ENCODE results near the gene ZNF628. TPM values are rescaled to one million over a fixed set of nuclear protein-coding genes. Genes with fewer than 3 reads are reported as not detected.
"Not testable (repeated sequence)": the region's sequence is repeated elsewhere in the genome, so short reads cannot be mapped to it uniquely, and the experiment has no call there.

The ZNF628 gene
- total and polyA plus RNA-seq, 2 donors (not counting 1 experiment from before 2014, with no cell fraction given), result 13.3 to 18.3 TPM

DNA sequence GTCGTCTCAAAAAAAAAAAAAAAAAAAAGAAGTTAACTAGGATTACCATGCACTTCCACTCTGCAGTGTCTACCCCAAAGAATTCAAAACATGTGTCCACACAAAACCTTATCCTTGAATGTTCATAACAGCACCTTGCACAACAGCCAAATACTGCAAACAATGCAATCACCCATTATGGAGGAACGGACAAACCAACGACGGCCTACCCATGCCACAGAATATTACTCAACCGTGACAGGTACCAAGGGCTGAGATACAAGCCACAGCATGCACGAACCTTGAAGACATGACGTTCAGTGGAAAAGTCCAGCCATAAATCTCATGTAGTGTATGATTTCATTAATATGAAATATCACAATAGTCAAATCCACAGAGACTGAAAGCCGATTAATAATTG, 30.4 kb upstream of the ZNF628 start:
- peaks cover 13 to 17% of the 10 kb centered on the region in 2 donors for H3K4me1 ChIP-seq (ENCODE audit: control insufficient read depth in 2 of 2, insufficient read depth in 2 of 2, low read length in 2 of 2)
- Mint-ChIP-seq H3K4me1 (peaks cover 18% of the 10 kb centered on the region), H3K27me3 (peaks cover 43% of the 10 kb centered on the region), H3K4me3 (no peak overlapping the region), H3K27ac (no peak overlapping the region), H3K9me3 (ENCODE audit: insufficient read depth) (no peaks in the 10 kb centered on the region)
- H3K4me2 ChIP-seq (replicated peaks; ENCODE audit: low read depth, low read length, poor library complexity, severe bottlenecking), result no peak overlapping the region
- no peak for ATAC-seq (ENCODE audit: low read depth)
- no peak overlapping the region for H3K9ac ChIP-seq (ENCODE audit: low read length)
- WGBS (ENCODE audit: insufficient coverage), result 85% methylated on average over 6 of the region's 8 CpGs
- no peak overlapping the region for H3K4me3 ChIP-seq (ENCODE audit: control extremely low read depth in 1 of 5, extremely low read depth in 1 of 5, insufficient read depth in 1 of 5, low read depth in 2 of 5, low read length in 4 of 5)
- POLR2A ChIA-PET, result no interaction called here
- no peak for DNase-seq
- no peak overlapping the region for H2AFZ ChIP-seq (ENCODE audit: insufficient read depth, low read depth, low read length, poor library complexity, severe bottlenecking)
- no peaks in the 10 kb centered on the region for H3K36me3 ChIP-seq (replicated peaks in 1 of 2; ENCODE audit: control extremely low read depth in 1 of 2, control insufficient read depth in 1 of 2, extremely low read depth in 1 of 2, insufficient read depth in 2 of 2, low read length in 1 of 2)
- intact Hi-C loops (cut with micrococcal nuclease), result no loop called here
- no peaks in the 10 kb centered on the region for H4K20me1 ChIP-seq (ENCODE audit: control insufficient read depth, insufficient read depth, low read length, poor library complexity, severe bottlenecking)
- no peaks in the 10 kb centered on the region for H3K9me3 ChIP-seq (ENCODE audit: control extremely low read depth in 1 of 3, control insufficient read depth in 2 of 3, insufficient read depth in 1 of 3, low read length in 2 of 3)
- peaks cover 0 to 55% (median 22%) of the 10 kb centered on the region in 4 experiments for H3K27me3 ChIP-seq (replicated peaks in 1 of 4; ENCODE audit: control extremely low read depth in 1 of 4, control insufficient read depth in 3 of 4, insufficient read depth in 4 of 4, low read length in 3 of 4)
- CTCF ChIA-PET, result interaction anchor here (0.9 kb wide), 1 partner anchor 305 kb away, joined by 3 read pairs; no protein-coding TSS in a partner anchor
- no peaks in the 10 kb centered on the region for H3K79me2 ChIP-seq (ENCODE audit: control insufficient read depth, insufficient read depth, low read length)
- H3K27ac ChIP-seq (ENCODE audit: low read length in 2 of 2), result no peak overlapping the region
- TF ChIP-seq EZH2 (IDR thresholded peaks at IDR 0.05; ENCODE audit: borderline replicate concordance, insufficient read depth, low read depth, low read length, poor library complexity, severe bottlenecking), result no peak
- TF ChIP-seq, protein P1, sequence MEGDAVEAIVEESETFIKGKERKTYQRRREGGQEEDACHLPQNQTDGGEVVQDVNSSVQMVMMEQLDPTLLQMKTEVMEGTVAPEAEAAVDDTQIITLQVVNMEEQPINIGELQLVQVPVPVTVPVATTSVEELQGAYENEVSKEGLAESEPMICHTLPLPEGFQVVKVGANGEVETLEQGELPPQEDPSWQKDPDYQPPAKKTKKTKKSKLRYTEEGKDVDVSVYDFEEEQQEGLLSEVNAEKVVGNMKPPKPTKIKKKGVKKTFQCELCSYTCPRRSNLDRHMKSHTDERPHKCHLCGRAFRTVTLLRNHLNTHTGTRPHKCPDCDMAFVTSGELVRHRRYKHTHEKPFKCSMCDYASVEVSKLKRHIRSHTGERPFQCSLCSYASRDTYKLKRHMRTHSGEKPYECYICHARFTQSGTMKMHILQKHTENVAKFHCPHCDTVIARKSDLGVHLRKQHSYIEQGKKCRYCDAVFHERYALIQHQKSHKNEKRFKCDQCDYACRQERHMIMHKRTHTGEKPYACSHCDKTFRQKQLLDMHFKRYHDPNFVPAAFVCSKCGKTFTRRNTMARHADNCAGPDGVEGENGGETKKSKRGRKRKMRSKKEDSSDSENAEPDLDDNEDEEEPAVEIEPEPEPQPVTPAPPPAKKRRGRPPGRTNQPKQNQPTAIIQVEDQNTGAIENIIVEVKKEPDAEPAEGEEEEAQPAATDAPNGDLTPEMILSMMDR (IDR thresholded peaks at IDR 0.05), result no peak

DNA sequence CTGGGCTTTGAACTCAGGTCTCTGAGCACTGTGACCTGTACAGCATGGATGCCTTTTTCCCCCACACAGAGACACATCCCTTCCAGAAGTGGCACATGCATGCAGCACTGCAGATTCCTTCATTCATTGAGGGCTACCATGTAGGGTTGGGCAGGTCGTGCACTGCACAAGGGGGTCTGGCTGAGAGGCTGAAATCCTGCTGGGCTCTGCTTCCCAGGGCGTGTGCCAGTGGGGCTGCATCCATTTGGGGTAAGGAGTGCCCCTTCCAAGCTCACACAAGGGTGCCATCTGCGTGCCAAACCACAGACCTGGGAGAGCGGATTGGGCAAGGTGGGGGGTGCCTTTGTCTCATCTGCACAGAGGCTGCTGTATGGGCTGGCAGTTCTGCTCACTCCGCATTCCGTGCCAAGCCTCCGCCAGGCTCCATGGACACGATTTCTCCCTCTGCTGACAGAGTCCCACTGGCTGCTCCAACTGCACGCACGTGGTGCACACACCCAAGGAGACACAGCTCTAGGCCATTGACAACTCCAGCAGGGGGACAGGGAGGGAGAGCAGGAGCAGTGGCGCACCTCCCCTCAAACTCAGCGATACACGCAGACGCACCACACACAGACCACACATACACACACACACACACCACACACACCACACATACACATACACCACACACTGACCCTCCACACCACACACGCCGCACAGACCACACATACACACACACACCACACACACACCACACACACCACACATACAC, 28.8 kb upstream of the ZNF628 start:
- TF ChIP-seq, protein P1 (IDR thresholded peaks at IDR 0.05), result no peak
- no peak for TF ChIP-seq EZH2 (IDR thresholded peaks at IDR 0.05; ENCODE audit: borderline replicate concordance, insufficient read depth, low read depth, low read length, poor library complexity, severe bottlenecking)
- H3K36me3 ChIP-seq (replicated peaks in 1 of 2; ENCODE audit: control extremely low read depth in 1 of 2, control insufficient read depth in 1 of 2, extremely low read depth in 1 of 2, insufficient read depth in 2 of 2, low read length in 1 of 2), result no peaks in the 10 kb centered on the region
- Mint-ChIP-seq H3K9me3 (ENCODE audit: insufficient read depth) (no peaks in the 10 kb centered on the region), H3K27ac (no peak overlapping the region), H3K27me3 (peaks cover 38% of the 10 kb centered on the region), H3K4me1 (peaks cover 14% of the 10 kb centered on the region), H3K4me3 (no peak overlapping the region)
- H3K27ac ChIP-seq (ENCODE audit: low read length in 2 of 2), result no peak overlapping the region
- H3K9ac ChIP-seq (ENCODE audit: low read length), result no peak overlapping the region
- peaks cover 15 to 19% of the 10 kb centered on the region in 2 donors for H3K4me1 ChIP-seq (ENCODE audit: control insufficient read depth in 2 of 2, insufficient read depth in 2 of 2, low read length in 2 of 2)
- ChIA-PET CTCF (no interaction called here), POLR2A (interaction anchor here (0.6 kb wide), 1 partner anchor 108 kb away, joined by 6 read pairs; no protein-coding TSS in a partner anchor)
- ATAC-seq (ENCODE audit: low read depth), result peak; percentile 29
- peaks cover 0 to 56% (median 22%) of the 10 kb centered on the region in 4 experiments for H3K27me3 ChIP-seq (replicated peaks in 1 of 4; ENCODE audit: control extremely low read depth in 1 of 4, control insufficient read depth in 3 of 4, insufficient read depth in 4 of 4, low read length in 3 of 4)
- H3K4me2 ChIP-seq (replicated peaks; ENCODE audit: low read depth, low read length, poor library complexity, severe bottlenecking), result no peak overlapping the region
- intact Hi-C loops (cut with micrococcal nuclease), result no loop called here
- peaks cover 0 to 10% (median 0%) of the 10 kb centered on the region in 3 donors for H3K9me3 ChIP-seq (ENCODE audit: control extremely low read depth in 1 of 3, control insufficient read depth in 2 of 3, insufficient read depth in 1 of 3, low read length in 2 of 3)
- no peak overlapping the region for H2AFZ ChIP-seq (ENCODE audit: insufficient read depth, low read depth, low read length, poor library complexity, severe bottlenecking)
- no peak overlapping the region for H3K4me3 ChIP-seq (ENCODE audit: control extremely low read depth in 1 of 5, extremely low read depth in 1 of 5, insufficient read depth in 1 of 5, low read depth in 2 of 5, low read length in 4 of 5)
- H3K79me2 ChIP-seq (ENCODE audit: control insufficient read depth, insufficient read depth, low read length), result no peaks in the 10 kb centered on the region
- WGBS (ENCODE audit: insufficient coverage), result 47% methylated on average over 10 of the region's 16 CpGs
- DNase-seq, result peak; percentile 28
- no peaks in the 10 kb centered on the region for H4K20me1 ChIP-seq (ENCODE audit: control insufficient read depth, insufficient read depth, low read length, poor library complexity, severe bottlenecking)

DNA sequence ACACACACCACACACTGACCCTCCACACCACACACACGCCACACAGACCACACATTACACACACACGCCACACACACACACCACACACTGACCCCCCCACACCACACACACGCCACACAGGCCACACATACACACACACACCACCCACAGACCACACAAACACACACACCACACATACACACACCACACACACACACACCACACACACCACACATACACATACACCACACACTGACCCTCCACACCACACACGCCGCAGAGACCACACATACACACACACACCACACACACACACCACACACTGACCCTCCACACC, 28.3 kb upstream of the ZNF628 start:
- H3K4me2 ChIP-seq (replicated peaks; ENCODE audit: low read depth, low read length, poor library complexity, severe bottlenecking); H3K9me3 Mint-ChIP-seq (ENCODE audit: insufficient read depth); CTCF ChIA-PET; ATAC-seq (ENCODE audit: low read depth); H3K4me3 ChIP-seq (ENCODE audit: control extremely low read depth in 1 of 5, extremely low read depth in 1 of 5, insufficient read depth in 1 of 5, low read depth in 2 of 5, low read length in 4 of 5); H4K20me1 ChIP-seq (ENCODE audit: control insufficient read depth, insufficient read depth, low read length, poor library complexity, severe bottlenecking); H3K27ac ChIP-seq (ENCODE audit: low read length in 2 of 2); H2AFZ ChIP-seq (ENCODE audit: insufficient read depth, low read depth, low read length, poor library complexity, severe bottlenecking); H3K9ac ChIP-seq (ENCODE audit: low read length); H3K36me3 ChIP-seq (replicated peaks in 1 of 2; ENCODE audit: control extremely low read depth in 1 of 2, control insufficient read depth in 1 of 2, extremely low read depth in 1 of 2, insufficient read depth in 2 of 2, low read length in 1 of 2); H3K27ac Mint-ChIP-seq; intact Hi-C loops (cut with micrococcal nuclease); H3K4me3 Mint-ChIP-seq; H3K79me2 ChIP-seq (ENCODE audit: control insufficient read depth, insufficient read depth, low read length); POLR2A ChIA-PET; DNase-seq: not testable (repeated sequence)
- H3K9me3 ChIP-seq (ENCODE audit: control extremely low read depth in 1 of 3, control insufficient read depth in 2 of 3, insufficient read depth in 1 of 3, low read length in 2 of 3), result peaks cover 0 to 14% (median 0%) of the 10 kb centered on the region in 3 donors
- H3K4me1 ChIP-seq (ENCODE audit: control insufficient read depth in 2 of 2, insufficient read depth in 2 of 2, low read length in 2 of 2), result peaks cover 15 to 21% of the 10 kb centered on the region in 2 donors
- H3K27me3 ChIP-seq (replicated peaks in 1 of 4; ENCODE audit: control extremely low read depth in 1 of 4, control insufficient read depth in 3 of 4, insufficient read depth in 4 of 4, low read length in 3 of 4), result peaks cover 0 to 59% (median 22%) of the 10 kb centered on the region in 4 experiments
- WGBS (ENCODE audit: insufficient coverage), result 91% methylated on average over 5 of the region's 5 CpGs
- Mint-ChIP-seq H3K4me1 (peaks cover 12% of the 10 kb centered on the region), H3K27me3 (peaks cover 36% of the 10 kb centered on the region)
